Fibroblast of skin of left biceps (primary cell): Measurements from ENCODE around the gene THAP4.

Source experiments
- DNase-seq, 2 experiments: peaks; one replicate each; pipeline ENCODE4 v3.0.0-alpha.2; 2013; ENCODE audit warnings: low read depth in 2 of 2

Gene THAP4

DNA sequence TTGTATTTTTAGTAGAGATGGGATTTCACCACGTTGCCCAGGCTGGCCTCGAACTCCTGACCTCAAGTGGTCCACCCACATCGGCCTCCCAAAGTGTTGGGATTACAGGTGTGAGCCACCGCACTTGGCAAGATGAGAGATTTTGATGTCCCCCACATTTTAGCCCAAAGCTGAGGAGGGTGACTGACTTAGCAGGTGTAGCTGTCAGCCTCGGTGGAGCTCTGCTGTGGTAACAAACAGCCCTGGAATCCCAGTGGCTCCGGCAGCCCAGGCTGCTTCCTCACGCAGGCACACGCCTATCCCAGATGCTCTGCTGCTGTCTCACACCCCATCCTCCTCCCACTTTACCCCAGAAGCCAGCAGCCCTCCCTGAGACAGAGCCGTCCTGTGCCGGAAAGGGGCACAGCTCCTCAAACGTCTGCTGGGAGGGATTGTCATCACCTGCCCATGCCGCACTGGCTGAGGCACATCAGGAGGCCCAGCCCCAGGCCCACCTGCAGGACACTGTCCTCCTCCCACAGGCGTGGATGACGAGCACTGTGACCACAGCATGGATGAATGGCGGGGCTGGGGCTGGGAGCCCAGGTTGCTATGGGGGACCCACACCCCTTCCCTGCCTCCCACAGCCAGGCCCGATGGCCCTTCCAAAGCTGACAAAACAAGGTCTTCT lies 89.0 kb downstream of the THAP4 start:
- DNase-seq = no peak

DNA sequence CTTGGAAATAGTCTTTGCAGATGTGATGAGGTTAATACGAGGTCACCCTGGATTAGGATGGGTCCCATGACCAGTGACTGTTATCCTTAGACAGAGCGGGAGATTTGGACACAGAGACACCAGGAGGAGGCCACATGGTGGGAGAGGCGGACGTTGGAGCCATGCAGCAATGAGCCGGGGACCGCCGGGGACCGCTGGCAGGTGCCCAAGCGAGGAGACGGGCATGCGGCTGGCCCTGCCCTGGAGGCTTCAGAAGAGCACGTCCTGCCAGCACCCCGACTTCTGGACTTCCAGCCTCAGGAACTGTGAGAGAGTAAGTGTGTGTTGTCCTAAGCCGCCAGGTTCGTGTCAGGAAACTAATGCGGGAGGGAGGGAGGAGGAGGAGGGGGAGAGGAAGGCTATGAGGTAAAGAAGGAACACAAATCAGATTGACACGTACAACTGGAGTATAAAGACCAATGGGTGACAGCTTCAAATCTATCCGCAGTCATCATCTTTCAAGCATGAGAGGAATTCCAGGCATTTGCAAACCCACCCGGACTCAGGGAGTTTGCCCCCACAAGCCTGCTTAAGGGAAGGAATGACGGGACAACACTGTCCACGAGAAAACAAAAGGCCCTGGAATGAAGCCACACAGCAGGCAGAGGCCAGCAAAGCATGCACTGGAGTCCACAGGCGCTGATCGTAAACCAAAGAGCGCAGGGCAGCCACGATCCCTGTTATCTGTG lies 90.0 kb downstream of the THAP4 start:
- peak; percentile 92 for DNase-seq

DNA sequence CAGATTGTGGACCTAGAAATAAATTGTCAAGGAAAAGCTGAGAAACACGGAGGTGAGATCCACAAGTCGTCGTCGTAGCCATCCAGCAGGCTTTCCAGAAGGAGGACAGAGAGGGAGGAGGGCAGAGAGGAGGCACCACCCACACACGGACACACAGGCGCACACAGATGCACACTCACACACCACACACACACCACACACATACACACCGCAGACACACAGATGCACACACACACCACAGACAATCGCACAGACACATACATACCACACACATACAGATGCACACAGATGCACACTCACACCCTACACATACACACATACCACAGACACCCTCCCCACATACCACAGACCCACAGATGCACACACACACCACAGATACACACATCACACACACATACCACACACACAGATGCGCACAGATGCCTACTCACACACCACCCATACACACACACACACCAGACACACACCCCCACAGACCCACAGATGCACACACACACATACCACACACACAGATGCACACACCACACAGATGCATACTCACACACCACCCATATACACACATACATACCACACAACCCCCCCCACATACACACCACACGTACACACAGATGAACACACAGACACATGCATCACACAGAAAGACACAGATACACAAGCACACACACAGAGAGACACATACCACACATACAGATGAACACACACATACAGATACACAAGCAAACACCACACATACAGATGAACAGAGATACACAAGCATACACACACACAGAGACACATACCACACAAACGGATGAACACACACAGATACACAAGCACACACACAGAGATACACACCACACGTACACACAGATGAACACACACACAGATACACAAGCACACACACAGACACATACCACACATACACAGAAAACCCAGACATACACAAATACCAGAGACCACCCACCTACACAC lies 91.2 kb downstream of the THAP4 start:
- DNase-seq = no peak

DNA sequence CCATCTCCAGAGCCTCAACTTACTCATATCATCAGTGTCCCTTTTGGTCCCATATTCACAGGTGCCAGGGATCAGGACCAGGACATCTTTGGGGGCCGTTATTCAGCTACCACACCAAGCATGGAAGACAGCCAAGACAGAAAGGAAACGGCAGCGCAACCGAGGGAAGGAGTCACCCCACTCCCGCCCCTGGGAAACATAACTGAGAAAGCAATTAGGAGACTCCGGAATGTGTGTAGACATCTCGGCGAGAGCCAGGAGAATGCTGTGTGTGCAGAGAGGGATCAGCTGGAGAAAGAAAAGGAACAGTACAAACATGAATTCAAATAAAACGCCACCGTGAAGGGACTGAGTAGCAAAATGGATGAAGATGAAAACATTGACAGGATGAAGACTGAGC lies 91.9 kb downstream of the THAP4 start:
- peak; percentile 65 to 69 for DNase-seq

DNA sequence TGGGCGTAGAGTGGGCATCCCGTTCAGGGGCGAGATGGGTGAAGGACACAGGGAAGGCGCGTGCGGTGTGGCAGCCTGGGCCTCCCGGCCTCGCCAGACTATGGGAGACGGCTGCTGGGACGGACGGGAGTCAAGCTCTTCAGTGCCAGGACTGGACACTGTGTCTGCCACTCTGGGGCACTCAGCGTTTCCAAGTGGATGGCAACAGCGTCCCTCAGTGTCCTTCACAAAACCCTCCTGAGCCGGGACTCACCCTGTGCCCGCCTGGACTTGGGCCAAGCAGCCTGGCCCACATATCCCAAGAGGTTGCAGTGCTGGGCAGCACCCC lies 94.7 kb downstream of the THAP4 start:
- no peak for DNase-seq

DNA sequence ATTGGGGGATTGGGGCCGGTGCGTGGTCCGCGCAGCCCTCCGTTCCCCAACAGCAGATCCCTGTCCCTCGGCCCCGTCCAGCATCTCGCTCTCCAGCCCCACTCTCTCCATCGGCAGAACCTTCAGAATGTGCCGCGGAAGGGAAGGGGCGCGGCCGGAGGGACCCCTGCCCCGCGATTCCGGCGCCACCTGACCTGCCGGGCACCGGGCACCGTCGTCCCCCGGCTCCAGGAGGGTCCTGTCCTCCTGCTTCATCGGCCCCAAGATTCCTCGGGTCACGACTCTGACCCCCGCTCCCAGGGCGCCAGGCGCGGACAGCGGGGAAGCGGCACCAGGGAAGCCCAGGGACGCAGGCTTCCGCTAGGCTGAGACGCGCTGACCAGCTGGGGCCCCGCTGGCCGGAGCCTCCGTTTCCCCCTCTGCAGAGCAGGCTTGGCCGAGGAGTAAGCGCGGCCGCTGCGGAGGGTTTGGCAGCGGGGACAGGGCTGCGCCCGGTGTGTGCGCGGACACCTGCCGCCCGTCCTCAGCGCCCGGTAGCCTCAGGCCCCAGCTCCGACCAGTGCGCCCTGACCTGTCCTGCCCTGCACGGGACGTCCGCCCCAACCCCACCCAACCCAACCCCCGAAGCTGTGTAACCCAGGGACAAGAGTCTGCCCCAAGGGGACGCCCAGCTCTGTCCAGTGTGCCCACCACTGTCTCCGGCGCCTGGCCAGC lies 95.2 kb downstream of the THAP4 start:
- no peak for DNase-seq

DNA sequence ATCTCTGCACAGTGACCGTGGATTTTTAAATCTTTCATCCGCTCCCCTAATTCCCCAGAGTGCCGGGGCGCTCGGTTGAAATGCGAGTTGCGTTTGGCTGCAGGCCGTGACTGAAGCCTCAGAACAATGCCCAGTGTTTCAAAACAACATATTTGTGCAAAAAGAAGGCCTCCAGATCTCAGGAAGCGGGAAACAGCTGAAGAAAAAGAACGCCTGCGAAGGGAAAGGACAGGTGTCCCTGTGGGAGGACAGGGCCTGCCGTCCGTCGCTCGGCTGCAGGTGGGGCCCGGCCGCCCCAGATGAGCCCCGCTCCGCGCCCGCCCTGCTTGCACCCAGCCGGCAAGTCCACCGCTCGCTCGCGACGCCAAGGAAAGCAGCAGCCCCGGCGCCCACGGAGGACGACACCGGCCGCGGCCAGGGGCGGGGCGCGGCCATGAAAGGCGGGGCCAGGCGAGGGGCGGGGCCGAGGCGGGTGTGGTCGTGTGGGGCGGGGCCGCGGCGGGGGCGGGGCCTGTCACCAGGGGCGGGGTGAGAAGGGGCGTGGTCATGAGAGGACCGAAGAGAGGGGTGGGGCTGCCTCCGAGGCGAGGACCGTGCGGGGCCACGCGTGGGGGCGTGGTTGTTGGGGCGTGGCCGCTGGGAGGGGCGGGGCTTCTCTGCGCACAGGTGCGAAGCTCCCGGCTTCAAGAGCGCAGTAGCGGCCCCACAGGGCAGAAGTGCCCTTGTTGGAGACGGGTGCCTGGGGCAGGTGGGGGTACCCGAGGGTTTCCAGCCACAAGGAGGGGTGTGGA lies 96.0 kb downstream of the THAP4 start:
- no peak for DNase-seq

DNA sequence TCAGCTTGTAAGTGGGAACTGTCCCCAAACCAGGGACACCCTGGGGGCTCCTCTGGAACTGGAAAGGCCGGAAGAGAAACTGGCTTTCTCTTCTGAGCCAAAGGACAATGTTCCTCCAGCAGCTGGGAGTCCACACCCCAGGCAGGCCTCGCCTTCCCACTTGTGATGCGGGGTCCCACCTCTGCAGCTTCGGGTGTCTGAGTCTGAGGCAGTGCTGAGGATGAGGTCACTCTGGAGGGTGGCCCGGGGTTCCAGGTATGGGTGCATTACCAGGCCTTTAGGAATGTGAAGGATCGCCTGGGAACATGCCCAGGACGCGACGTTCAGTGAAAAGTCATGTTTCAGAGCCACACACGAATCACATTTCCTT lies 96.6 kb downstream of the THAP4 start:
- DNase-seq = no peak

DNA sequence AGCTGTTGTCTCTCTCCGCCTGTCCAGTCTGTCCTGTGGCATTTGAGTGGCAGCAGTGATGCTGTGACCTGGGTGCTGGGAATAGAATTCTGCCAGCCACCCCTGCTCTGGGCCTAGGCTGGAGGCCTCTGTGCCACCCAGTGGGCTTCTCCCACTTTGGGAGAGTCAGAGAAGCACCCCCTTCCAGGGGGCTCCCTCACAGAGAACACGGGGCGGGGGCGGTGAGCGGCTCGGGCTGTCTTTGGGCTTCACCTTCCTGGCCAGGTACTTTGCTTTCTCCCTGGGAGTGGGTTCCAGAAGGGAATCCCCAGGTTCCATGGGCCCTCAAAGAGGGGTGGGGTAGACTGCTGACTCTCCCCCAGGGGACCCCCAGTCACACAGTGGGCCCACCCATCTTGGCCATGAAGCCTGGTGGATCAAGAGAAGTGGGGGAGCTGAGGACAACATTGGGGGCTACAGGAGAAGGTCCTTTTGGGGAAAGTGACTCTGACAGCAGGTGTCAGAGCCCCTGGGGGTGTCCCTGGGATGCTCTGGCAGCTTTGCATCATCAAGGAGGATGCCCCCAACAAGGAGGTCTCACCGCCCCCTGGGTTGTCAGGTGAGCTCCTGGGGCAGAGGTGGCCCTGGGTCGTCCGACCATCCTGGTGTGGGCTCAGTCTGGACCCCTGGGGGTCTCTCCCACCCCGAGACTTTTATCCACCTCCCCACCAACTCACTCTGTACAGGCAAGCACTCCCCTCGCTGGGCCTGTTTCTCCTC lies 97.2 kb downstream of the THAP4 start:
- DNase-seq = no peak

DNA sequence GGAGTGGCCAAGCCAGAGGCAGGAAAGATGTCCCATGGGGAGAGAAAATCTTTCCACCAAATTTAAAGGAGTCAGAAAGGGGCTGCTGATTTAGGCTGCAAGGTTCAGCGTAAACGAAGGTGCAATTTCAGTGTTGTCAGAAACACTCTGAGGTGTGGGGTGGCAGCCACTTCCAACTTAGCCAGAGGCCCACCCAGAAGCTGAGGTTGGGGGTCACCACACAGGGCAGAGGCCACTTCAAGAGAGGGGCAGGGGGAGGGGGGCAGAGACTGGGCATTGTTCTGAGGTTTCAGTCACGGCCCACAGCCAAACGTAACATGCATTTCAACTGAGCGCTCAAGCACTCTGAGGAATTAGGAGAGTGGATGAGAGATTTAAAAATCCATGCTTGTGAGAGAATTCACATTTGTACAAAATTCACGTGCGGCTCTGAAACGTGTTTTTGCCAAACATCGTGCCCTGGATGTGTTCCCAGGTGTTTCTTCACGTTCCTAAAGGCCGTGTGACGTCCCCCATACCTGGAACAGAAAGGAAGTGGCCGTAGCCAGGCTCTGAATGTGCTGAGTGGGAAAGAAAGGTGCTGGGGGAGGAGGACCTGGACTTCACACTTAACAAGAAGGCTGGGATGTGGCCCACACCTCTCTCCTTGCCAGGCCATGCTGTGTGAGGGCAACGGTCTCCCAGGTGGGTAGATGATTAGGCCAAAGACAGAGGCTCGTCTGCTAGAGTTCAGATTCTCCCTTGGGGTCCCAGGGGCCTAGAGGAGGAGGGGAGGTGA lies 97.9 kb downstream of the THAP4 start:
- DNase-seq = no peak

DNA sequence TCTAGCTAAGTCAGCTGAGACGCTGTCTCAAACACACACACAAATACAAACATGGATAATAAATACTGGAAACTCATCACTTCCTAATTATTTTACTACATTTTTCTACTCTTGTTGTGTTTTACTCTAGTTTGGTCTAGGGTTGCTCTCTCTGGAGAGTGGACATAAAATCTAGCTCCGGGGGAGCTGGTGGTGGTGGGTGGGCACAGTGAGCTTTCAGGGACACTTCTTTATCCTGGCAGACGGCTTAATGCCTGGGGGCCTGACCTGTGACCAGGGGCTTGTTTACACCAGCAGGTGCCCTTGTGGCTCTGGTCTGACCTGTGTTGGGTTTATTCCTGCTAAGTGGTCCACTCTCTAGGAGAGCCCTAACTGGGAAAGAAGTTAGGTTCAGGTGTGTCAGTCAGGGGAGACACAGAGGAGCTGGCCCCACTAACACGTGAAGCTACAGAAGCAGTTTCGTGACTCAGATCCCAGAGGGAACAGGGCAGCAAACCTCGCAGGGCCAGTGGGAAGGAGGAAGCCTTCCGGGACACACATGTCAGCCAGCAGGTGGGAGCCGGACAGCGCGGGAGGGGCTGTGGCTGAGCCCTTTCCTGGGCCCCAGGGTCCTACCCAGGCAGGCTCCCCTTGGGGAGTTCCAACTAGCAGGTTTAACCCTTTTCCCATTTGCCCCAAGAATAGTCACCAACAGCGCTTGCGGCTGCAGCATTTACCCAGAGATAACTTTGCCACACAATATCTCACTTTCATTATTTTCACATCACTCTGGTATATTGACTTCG lies 100.9 kb downstream of the THAP4 start:
- no peak for DNase-seq

DNA sequence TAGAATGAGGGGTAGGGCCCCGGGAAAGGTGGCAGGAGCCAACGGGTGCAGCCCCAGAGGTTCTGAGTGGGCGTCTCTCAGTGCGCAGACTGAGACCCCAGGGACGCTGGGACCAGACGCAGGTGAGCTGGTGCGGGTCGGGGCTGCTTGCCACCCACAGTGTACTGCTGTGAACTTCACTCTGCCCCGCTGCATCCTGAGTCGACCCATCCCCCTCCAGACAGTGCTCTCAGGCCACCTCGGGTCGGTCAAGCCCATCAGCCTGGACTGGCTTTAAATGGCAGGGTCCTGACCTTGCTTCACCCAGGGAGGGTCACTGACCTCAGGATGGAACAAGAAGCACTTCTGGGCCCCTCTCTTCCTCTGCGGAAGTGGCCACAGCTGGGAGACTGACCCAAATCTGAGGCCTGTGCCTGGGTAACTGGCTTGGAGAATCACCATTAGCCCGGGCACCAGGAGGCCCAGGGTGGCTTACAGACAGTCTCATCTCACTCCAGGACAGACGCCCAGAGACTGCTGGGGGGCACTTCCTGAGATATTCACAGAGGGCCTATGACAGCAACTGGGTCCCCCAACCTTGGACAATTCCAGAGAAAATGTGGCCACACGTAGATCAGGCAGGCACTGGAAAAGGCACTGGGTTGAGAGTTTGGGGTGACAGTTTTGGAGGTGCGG lies 102.1 kb downstream of the THAP4 start:
- DNase-seq = no peak
